OCI-M1 (cell line): ENCODE results near the gene CDPF1.

Experiments
- DNase-seq: peaks from one replicate; lab custom pipeline; 2025; lab: John Stamatoyannopoulos, UW

Gene CDPF1

DNA sequence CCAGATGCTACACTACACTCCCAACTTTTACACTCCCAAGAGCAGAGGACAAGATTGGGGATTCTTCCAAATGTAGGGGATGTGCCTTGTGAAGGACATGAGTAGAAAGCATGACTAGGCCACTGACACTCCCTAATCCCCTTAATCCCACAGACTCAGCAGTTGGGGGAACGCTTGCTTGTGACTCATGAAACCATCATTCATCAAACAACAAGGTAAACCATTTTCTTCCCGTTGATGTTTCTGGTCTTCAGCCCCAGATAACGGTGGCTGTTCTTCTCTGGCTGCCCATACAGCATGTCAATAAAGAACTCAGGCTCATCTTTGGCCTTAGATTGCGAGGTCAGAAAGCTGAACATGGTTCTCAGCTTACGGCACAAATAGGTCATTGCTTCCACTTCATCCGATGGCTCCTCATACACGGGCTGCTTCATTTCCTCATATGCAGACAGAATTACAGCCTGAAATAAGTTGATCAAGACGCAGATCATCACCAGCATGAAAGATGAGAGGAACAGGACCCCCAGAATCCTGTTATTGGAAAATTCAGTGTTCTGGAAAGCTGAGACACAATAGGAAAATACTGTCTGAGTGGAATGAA is 6.4 kb upstream of the CDPF1 start:
- no peak for DNase-seq

- peak; percentile 42 for DNase-seq
Measured at GRCh38 chr22:46251816-46252380, 1.8 kb upstream of the CDPF1 start.

DNA sequence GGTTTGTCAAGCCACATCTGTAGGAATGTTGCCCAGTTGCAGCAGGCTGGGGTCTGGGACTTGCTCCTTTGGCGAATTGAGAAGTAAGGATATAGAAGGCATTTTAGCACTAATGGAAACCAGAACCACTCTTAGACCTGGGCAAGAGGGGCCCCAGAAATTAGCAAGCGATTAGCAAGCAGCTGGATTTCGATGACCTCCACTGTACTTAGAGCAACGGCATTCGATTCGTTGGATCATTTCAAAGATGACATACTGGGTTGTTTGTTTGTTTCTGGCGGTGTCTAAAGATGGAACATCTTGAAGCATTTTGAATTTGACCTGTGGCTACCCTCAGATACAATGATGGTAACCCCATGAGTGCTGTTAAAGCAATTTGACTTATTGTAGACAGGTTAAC is 1.2 kb upstream of the CDPF1 start:
- peak; percentile 55 for DNase-seq

- peak; percentile 55 for DNase-seq
Measured at GRCh38 chr22:46250783-46251125, 661 bp upstream of the CDPF1 start.

GRCh38 chr22:46247443-46247975 is 2.6 kb downstream of the CDPF1 start:
- DNase-seq: no peak

GRCh38 chr22:46246178-46246577 is 3.9 kb downstream of the CDPF1 start:
- DNase-seq: no peak

GRCh38 chr22:46245511-46245910 is 4.6 kb downstream of the CDPF1 start:
- DNase-seq: no peak

DNA sequence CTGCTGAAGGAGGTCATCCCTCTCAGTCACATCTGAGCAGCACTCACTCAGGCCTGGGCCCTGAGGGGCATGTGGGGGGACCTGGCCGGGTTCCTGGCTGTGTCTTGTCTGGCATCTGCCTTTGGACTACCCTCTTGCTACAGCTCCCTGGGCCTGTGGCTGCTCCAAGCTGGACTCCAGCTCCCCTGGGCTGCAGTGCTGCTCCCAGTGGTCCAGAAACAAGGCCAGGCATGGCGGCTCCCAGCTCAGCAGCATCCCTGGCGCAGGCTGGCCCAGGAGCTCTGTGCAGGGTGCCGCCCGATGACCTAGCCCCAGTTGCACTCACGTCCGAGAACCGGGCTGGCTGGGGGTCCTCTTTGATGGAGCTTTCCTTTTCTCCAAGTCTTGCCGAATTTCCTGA is 5.3 kb downstream of the CDPF1 start:
- DNase-seq: no peak

- DNase-seq: no peak
Measured at GRCh38 chr22:46242076-46242475, 8.0 kb downstream of the CDPF1 start.

DNA sequence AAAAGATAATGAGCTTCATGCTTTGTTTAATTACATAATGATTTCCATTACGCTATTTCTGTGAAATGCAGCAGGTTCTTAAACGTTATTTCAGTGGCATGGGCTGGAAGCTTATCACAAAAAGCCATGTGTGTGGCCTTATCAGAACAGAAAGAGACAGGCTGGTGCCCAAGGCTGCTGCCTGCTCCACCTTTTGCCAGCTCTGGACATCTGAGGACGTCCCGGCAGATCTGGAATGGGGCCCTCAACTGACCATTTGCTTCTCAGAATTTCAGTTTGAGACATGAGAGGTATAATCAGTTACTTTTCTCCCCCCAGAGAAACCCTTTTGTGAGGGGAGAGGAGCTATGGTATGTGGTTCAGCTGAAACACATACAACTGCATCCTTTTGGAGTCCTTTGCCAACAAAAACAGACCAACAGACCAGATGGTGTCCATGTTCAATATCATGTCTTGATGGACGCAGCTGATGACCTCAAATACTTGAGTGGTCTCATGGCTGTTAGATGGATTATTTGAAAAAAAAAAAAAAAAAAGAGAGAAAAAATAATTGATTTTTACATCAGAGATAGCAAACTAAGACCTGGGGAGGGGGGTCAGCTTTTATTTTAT is 8.6 kb downstream of the CDPF1 start:
- DNase-seq: peak; percentile 94

- no peak for DNase-seq
Measured at GRCh38 chr22:46240907-46241306, 9.2 kb downstream of the CDPF1 start.

DNA sequence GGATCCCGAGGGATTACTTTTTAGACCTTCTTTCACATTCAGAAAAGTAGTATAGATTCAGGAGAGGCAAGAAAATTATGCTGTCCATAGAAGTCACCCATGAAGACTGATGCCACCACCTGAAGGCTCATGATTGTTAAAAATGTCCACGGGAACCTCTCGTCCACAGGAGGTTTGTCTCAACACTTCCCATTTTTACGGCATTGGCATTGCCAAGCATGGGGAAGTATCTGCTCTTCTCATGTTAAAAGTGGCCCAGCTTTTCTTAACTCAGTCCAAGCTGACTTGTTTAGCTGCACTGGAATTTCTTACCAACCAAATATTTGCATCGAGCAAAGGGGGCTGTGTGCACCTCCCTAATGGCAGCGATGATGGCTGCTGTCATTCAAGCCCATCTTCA is 9.6 kb downstream of the CDPF1 start:
- no peak for DNase-seq

- DNase-seq: no peak
Measured at GRCh38 chr22:46240073-46240472, 10.0 kb downstream of the CDPF1 start.

DNA sequence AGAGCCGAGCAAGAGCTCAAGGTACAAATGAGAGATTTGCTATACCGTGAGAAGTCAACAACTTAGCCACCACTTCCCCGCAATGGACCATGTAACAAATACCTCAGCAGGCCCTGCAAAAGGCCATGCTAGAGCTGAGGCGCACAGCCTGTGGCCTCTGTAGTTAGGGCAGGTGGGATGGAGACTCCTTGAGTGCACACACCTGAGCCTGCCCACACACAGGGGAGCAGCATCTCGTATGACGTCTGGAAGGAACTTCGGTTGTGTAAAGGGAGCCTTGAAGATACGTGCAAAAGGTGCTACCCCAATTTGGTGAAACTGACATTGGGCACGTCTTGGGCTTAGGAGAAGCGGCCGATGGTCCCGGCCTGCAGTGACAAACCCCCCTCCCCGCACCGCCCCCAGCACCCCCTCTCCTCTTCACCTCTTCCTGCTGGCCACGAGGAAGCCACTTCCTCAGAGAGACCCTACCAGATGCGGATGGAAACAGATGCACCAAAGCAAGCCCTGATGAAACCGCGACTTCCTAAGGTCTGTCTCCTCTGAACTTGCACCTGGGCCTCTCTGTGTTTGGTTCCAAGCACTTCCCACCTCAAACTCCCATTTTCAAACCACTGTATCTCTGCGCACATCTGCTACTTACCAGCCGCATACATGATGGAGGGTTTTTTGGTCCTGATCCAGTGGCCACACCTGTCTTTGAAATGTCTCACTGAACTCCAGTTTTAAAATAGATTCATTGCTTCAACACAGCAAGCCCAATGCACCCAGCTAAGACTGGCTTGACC is 10.6 kb downstream of the CDPF1 start:
- no peak for DNase-seq

DNA sequence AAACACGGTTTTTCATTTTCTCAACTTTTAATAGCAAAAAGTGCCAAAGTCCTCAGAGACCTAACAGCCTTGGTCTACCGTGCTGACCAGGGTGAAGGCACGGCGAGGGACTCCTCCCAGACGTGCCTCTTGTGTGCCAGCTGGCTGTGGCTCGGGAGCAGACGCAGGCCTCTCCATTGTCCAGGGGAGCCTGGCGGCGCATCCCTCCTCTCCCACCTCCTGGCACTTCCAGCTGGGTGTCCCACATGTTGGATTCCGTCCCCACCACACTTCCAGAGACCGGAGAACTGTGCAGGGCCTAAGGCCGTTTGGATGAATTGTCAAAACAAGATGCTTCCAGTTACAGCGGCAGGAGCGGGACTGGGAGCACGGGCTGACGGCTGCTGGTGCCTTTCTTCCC is 11.6 kb downstream of the CDPF1 start:
- no peak for DNase-seq

- DNase-seq: no peak
Measured at GRCh38 chr22:46237453-46238124, 12.5 kb downstream of the CDPF1 start.

DNA sequence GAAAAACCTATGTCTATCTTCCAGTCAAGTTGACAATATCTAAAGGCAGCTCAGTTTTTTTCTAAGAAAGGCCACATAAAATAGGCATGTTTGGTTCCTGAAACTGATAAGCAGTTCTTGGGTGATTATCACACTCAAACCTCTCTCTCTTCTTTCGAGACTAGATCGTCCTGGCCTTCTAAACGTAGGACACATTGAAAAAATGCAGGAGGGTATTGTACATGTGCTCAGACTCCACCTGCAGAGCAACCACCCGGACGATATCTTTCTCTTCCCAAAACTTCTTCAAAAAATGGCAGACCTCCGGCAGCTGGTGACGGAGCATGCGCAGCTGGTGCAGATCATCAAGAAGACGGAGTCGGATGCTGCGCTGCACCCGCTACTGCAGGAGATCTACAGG is 15.1 kb downstream of the CDPF1 start:
- peak; percentile 89 for DNase-seq

GRCh38 chr22:46233231-46233630 is 16.9 kb downstream of the CDPF1 start:
- no peak for DNase-seq

DNA sequence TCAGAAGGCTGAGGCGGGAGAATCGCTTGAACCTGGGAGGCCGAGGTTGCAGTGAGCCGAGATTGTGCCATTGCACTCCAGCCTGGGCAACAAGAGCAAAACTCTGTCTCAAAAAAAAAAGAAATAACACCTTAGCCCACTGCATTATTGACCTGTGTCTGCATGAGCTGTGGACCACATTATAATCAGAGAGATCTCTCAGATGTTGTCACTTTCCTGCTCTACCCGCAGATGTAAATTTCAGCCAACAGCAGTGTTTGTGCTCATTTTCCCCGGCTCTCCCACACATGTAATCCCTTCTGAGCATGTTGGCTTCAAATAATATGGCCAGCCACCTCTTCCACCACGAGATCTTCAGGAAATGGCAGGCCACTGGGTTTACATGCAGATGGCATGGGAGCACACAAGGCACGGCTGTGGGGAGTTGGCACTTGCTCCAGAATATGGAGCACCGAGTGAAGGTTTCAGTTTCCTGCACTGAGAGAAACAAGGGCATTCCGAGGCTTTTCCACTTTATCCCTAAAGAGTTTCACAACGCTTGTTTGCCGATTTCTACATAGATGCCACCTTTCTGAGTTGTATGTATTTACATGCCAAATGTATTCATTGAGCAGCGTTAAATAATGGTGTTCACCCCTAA is 19.7 kb downstream of the CDPF1 start:
- no peak for DNase-seq

DNA sequence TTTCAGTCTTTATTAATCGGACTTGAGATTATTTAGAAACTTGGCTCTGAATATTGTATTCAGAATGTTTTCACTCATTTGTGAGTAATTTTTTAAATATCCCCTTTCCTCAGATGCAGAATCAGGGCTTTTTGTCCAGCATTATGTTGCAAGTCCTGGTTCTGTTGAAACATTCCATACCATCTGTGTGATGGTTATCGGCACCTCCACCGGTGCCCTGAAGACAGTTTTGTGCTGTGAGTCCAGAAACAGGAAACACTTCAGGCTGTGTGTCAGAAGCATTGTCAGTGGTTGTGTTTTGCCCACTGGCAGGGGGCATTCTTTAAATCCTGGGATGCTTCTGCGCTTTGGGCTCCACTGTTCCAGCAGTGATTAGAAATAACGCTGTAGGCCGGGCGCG is 20.4 kb downstream of the CDPF1 start:
- DNase-seq: no peak

DNA sequence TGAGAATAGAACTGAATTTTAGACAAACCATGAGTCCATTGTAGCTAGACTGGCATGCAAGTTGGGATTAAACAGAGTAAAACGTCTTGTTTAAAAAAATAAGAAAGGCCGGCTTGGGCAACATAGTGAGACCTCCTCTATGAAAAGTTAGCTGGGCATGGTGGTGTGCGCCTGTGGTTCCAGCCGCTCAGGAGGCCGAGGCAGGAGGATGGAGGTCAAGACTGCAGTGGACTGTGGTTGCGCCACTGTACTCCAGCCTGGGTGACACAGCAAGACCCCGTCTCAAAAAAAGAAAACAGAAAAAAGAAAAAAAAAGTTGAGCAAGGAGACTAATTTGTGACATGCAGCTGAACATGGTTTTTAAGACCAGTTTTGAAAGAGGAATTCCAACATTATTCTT is 23.5 kb downstream of the CDPF1 start:
- no peak for DNase-seq

DNA sequence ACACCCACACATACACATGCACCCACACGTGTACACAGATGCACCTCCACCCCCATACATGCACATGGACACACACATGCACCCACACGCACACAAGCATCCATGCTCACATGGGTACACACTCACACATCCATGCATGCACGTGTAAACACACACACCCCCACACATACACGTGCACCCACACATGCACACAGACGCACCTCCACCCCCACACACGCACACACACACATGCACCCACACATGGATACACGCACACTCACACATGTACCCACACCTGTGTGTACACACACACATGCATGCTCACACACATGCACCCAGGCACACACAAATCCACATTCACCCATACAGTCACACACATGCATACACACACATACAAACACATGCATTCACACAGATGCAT is 24.5 kb downstream of the CDPF1 start:
- no peak for DNase-seq
